HG03378 (cell line): ENCODE measurements around the gene HSPA1L.
"Not testable (repeated sequence)": the region's sequence is repeated elsewhere in the genome, so short reads cannot be mapped to it uniquely, and the experiment has no call there.

Experiments
- ATAC-seq: cut with Tn5 transposase; IDR thresholded peaks from one replicate; pipeline ENCODE4 v1.9.1; 2021; ENCODE audit warnings: mild to moderate bottlenecking, moderate library complexity; ENCODE audit not compliant: unreplicated experiment

HSPA1L gene

DNA sequence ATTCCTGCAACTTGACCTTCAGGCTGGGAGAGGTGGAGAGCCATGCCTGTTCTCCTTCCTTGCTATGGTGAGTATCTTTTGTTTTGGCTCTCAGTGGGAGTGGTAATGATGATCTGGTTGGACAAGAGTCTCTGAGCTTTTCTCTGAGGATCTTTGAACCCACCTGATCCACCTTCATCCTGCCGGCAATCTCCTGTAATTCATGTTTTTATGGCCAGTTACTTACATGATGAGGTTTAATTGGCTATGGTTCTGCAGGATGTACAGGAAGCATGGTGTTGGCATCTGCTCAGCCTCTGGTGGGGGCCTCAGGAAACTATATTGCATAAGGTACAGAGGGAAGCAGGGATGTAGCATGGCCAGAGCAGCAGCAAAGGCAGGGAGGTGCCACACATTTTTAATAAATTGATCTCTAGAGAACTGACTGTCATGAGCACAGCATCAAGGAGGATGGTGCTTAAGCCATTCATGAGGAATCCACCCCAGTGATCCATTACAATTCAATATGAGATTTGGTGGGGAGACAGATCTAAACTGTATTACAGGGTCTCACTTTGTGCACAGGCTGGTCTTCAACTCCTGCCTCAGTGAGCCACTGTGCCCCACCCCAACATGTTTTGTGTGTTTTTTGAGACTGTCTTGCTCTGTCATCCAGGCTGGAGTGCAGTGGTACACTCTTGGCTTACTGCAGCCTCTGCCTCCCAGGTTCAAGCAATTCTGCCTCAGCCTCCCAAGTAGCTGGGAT lies 22.5 kb upstream of the HSPA1L start:
- no peak for ATAC-seq

DNA sequence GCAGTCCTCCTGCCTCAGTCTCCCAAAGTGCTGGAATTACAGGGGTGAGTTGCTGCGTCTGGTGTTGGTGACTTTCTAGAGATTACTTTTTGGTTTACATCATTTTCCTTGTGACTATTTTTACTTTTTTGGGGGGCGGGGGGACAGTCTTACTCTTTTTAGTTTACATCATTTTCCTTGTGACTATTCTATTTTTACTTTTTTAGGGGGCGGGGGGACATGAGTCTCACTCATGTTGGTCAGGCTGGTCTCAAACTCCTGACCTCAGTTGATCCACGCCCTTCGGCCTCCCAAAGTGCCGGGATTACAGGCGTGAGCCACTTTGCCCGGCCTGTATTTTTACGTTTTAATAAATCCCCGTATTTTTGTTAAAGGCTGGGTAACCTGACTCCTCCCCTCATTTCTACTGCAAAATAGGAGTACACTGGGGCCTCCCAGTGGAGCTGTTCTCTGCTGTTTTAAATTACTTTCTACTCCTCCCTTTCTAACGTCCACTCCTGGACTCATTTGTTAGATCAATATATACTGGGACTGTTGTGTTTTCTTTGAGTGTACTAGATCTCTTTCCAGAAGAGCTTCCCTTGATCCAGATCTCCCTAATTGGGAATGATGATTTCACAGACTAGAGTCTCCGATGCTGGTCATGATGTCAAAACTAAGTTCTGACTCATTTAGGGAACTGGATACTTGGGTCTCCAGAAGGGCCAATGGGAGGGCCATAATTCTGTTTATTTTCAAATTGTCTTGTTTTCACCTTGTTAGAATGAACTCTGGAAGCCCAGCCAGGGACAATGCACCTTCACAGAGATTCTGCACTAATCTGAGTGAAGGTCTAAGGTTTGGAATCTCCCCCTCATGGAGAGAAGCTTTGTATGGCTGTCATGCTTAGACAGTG lies 21.6 kb upstream of the HSPA1L start:
- ATAC-seq: no peak

GRCh38 chr6:31836047-31836473 lies 21.0 kb upstream of the HSPA1L start:
- no peak for ATAC-seq

- ATAC-seq: no peak
Measured at GRCh38 chr6:31834367-31835250, 19.5 kb upstream of the HSPA1L start.

DNA sequence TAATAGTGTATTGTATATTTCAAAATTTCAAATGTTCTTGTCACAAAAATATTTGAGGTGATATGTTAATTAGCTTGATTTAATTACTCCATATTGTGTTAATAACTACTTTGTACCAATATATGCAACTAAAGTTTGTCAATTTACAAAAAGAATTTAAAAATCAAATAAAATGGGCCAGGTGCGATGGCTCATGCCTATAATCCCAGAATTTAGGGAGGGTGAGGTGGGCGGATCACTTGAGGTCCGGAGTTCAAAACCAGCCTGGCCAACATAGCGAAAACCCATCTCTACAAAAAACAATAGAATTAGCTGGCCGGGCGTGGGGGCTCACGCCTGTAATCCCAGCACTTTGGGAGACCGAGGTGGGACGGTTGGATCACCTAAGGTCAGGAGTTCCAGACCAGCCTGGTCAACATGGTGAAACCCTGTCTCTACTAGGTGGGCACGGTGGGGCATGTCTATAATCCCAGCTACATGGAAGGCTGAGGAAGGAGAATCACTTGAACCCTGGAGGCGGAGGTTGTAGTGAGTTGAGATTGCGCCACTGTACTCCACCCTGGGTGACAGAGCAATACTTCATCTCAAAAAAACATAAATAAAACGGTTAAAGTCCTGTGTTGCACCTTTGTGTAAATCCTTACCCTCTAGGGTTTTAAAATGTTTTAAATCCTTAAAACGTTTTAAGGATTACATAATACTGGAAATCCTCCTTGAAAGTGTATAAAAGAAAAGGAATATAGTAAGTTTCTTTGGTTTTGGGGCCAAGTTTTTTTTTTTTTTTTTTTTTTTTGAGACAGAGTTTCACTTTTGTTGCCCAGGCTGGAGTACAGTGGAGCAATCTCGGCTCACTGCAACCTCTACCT lies 16.5 kb upstream of the HSPA1L start:
- ATAC-seq: no peak

GRCh38 chr6:31830886-31831335 lies 15.8 kb upstream of the HSPA1L start:
- ATAC-seq: no peak

GRCh38 chr6:31829633-31830283 lies 14.7 kb upstream of the HSPA1L start:
- no peak for ATAC-seq

- ATAC-seq: peak; percentile 73
Measured at GRCh38 chr6:31827286-31828079, 12.4 kb upstream of the HSPA1L start, which contains the start of gene HSPA1B. HSPA1B (plus strand) TSS chr6:31827738; CDS start chr6:31827951, 213 bp downstream.

DNA sequence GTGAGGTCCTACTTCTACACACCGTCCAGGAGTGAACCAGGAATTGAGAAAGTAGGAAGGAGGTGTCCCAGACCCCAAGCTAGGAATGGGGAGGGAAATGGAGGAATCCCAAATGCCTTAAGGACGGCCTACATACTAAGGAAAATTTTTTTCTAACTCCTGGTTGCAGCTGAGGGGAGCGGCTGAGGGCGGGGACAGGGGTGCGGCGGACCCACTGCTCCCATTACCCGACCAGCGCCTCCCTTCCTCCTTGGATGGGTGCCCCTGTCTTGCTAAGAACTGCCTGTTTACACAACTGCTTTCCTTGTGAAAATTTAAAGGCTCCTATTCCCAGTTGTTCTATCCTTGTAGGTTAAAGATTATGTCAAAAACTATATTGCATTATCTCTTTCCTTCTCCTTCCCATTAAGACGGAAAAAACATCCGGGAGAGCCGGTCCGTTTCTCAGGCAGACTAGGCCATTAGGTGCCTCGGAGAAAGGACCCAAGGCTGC lies 11.8 kb upstream of the HSPA1L start:
- ATAC-seq: no peak

DNA sequence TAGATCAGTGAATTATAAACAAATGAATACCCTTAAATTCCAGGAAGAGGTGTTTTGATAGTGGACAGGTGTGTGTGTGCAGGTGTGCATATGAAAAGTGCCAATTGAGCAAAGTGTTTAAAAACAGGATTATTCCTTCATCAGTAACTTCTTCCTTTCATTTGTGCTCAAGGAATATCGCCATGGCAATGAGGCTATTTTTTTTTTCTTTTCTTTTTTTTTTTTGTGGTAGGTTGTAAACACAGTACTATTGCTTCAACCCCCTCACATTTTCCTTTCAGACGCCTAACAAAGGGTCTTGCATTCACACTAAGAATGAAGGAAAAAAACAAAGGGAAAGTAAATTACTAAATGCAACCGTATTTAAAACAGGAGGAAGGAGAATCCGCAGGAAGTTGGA lies 10.5 kb upstream of the HSPA1L start:
- ATAC-seq: no peak

DNA sequence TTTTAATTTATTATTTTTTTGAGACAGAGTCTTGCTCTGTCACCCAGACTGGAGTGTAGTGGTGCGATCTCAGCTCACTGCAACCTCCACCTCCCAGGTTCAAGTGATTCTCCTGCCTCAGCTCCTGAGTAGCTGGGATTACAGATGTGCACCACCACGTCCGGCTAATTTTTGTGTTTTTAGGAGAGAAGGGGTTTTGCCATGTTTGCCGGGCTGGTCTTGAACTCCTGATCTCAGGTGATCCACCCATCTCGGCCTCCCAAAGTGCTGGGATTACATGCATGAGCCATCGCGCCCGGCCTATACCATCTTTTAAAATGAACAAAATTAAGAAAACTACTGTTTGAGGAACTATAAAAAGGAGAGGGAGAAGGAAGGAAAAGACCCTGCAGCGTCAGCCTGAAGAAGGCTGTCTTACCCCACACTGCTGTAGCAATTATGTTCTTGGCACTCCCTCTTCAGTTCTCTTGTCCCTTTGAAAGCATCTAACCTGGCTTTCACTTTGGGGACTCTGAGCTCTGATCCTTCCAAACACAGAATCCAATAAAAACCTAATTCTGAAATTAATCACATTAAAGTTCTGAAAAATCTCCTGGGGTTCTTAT lies 8.6 kb upstream of the HSPA1L start:
- not testable (repeated sequence) for ATAC-seq

- no peak for ATAC-seq
Measured at GRCh38 chr6:31822036-31822821, 7.1 kb upstream of the HSPA1L start.

- ATAC-seq: no peak
Measured at GRCh38 chr6:31821301-31822035, 6.4 kb upstream of the HSPA1L start.

GRCh38 chr6:31820399-31820798 lies 5.3 kb upstream of the HSPA1L start:
- ATAC-seq: not testable (repeated sequence)

GRCh38 chr6:31819871-31820299 lies 4.8 kb upstream of the HSPA1L start:
- ATAC-seq: no peak

DNA sequence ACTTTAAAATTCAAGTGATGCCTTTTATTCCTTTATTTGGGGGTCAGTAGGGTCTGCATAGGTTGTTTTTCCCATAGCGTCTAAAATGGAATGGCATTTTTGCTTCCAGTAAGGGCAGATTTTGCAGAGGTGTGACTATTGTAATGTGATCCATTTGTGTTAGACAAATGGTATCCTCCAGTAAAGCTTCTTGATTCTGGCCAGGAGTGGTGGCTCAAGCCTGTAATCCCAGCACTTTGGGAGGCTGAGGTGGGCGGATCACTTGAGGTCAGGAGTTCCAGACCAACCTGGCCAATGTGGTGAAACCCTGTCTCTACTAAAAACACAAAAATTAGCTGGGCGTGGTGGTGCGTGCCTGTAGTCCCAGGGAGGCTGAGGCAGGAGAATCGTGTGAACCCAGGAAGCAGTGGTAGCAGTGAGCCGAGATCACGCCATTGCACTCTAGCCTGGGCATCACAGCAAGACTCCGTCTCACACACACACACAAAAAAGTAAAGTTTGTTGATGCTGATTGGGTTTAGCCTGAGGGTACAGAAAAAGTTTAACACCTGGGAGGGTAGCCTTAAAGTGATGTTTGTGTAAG lies 2.9 kb upstream of the HSPA1L start:
- ATAC-seq: not testable (repeated sequence)
